ENCODE data around the gene CABLES1.

DNA sequence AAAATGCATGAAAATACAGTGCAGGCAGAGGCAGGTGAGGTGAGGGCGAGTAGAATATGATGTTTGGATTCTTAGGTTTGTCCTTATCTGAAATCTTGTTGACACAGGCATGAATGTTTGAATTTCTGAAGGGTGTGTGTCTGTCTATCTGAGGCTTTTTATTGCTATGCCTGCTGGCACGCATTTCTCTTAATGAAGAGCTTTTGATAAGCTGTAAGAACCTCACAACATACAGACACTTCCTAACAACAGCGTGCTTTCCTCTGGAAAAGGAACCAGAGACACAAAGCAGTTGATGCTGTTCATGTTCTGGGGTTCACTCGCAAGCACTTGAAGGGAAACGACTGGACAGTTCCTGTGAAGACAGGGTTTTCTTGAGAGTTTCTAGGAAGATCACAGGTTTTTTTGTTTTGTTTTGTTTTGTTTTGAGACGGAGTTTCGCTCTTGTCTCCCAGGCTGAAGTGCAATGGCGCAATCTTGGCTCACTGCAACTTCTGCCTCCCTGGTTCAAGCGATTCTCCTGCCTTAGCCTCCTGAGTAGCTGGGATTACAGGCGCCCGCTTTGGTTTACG, 33.3 kb upstream of the CABLES1 start:
- no peak for TF ChIP-seq EZH2phosphoT487 (IDR thresholded peaks at IDR 0.05; ENCODE audit: insufficient read depth, low read depth)
- no peak for TF ChIP-seq EZH2 (IDR thresholded peaks at IDR 0.05; ENCODE audit: insufficient read depth, poor library complexity, severe bottlenecking)

Data from GM23248 (cell line).